HG03520 (cell line): ENCODE data around the gene PAWR.
"Not testable (repeated sequence)": the region's sequence is repeated elsewhere in the genome, so short reads cannot be mapped to it uniquely, and the experiment has no call there.

Experiments
- ATAC-seq: cut with Tn5 transposase; IDR thresholded peaks from one replicate; pipeline ENCODE4 v1.9.1; 2021; ENCODE audit warnings: mild to moderate bottlenecking, moderate library complexity; ENCODE audit not compliant: unreplicated experiment

PAWR gene

GRCh38 chr12:79596719-79597350 lies 93.9 kb downstream of the PAWR start:
- no peak for ATAC-seq

GRCh38 chr12:79595273-79595672 lies 95.5 kb downstream of the PAWR start:
- ATAC-seq, result no peak

GRCh38 chr12:79592865-79593264 lies 97.9 kb downstream of the PAWR start:
- ATAC-seq, result no peak

GRCh38 chr12:79591988-79592387 lies 98.8 kb downstream of the PAWR start:
- ATAC-seq, result no peak

GRCh38 chr12:79590751-79591150 lies 100.0 kb downstream of the PAWR start:
- no peak for ATAC-seq

- no peak for ATAC-seq
Observed at GRCh38 chr12:79587368-79587767, 103.4 kb downstream of the PAWR start.

- no peak for ATAC-seq
Observed at GRCh38 chr12:79585147-79585546, 105.6 kb downstream of the PAWR start.

GRCh38 chr12:79573820-79574219 lies 116.9 kb downstream of the PAWR start:
- no peak for ATAC-seq

GRCh38 chr12:79569679-79570078 lies 121.1 kb downstream of the PAWR start:
- no peak for ATAC-seq

GRCh38 chr12:79567175-79567563 lies 123.6 kb downstream of the PAWR start:
- no peak for ATAC-seq

- no peak for ATAC-seq
Observed at GRCh38 chr12:79566452-79567174, 124.2 kb downstream of the PAWR start.

GRCh38 chr12:79564727-79565350 lies 125.9 kb downstream of the PAWR start:
- ATAC-seq, result not testable (repeated sequence)

- no peak for ATAC-seq
Observed at GRCh38 chr12:79563021-79563740, 127.6 kb downstream of the PAWR start.

GRCh38 chr12:79561401-79562132 lies 129.2 kb downstream of the PAWR start:
- no peak for ATAC-seq

- no peak for ATAC-seq
Observed at GRCh38 chr12:79560225-79560889, 130.4 kb downstream of the PAWR start.

GRCh38 chr12:79559591-79559990 lies 131.2 kb downstream of the PAWR start:
- ATAC-seq, result no peak

- ATAC-seq, result no peak
Observed at GRCh38 chr12:79558924-79559469, 131.8 kb downstream of the PAWR start.

- ATAC-seq, result no peak
Observed at GRCh38 chr12:79557690-79558315, 133.0 kb downstream of the PAWR start.
